Stimulated activated CD4-positive, alpha-beta T cell treated with anti-CD3 and anti-CD28 coated beads, Interleukin-2, amount 100 ng/mL, for 24 hours (primary cell): ENCODE measurements around the gene TMA16.
A peak's percentile ranks its signal among the peaks of the same experiment; 100 is the strongest.
"Not testable (repeated sequence)": the region's sequence is repeated elsewhere in the genome, so short reads cannot be mapped to it uniquely, and the experiment has no call there.

Source experiments
- DNase-seq, 2 donors: peaks; one replicate each; pipeline ENCODE4 v3.0.0-alpha.2; 2020

Gene TMA16

GRCh38 chr4:163523791-163524365 lies 29.4 kb downstream of the TMA16 start:
- no peak for DNase-seq

- DNase-seq = no peak
These were observed 31.5 kb downstream of the TMA16 start for GRCh38 chr4:163525982-163526381.

- DNase-seq = no peak
These were observed 32.7 kb downstream of the TMA16 start for GRCh38 chr4:163527172-163527571.

- DNase-seq = no peak
These were observed 34.2 kb downstream of the TMA16 start for GRCh38 chr4:163528653-163529052.

GRCh38 chr4:163534056-163534455 lies 39.6 kb downstream of the TMA16 start:
- no peak for DNase-seq

GRCh38 chr4:163535657-163536056 lies 41.2 kb downstream of the TMA16 start:
- no peak for DNase-seq

GRCh38 chr4:163536091-163536490 lies 41.6 kb downstream of the TMA16 start:
- DNase-seq = no peak

GRCh38 chr4:163537114-163537513 lies 42.6 kb downstream of the TMA16 start:
- DNase-seq = no peak

- not testable (repeated sequence) for DNase-seq
These were observed 44.3 kb downstream of the TMA16 start for GRCh38 chr4:163538820-163539219.

GRCh38 chr4:163540448-163540847 lies 46.0 kb downstream of the TMA16 start:
- no peak for DNase-seq

- DNase-seq = no peak
These were observed 46.5 kb downstream of the TMA16 start for GRCh38 chr4:163540977-163541376.

GRCh38 chr4:163542275-163542674 lies 47.8 kb downstream of the TMA16 start:
- no peak for DNase-seq

GRCh38 chr4:163544407-163545038 lies 50.0 kb downstream of the TMA16 start:
- peak; percentile 65 to 68 for DNase-seq

GRCh38 chr4:163548481-163549243 lies 54.2 kb downstream of the TMA16 start:
- DNase-seq = no peak

- DNase-seq = no peak
These were observed 56.4 kb downstream of the TMA16 start for GRCh38 chr4:163550869-163551267.

GRCh38 chr4:163553146-163553545 lies 58.7 kb downstream of the TMA16 start:
- DNase-seq = no peak

GRCh38 chr4:163554870-163555465 lies 60.5 kb downstream of the TMA16 start:
- no peak for DNase-seq

GRCh38 chr4:163556177-163556576 lies 61.7 kb downstream of the TMA16 start:
- no peak for DNase-seq

GRCh38 chr4:163556650-163557391 lies 62.3 kb downstream of the TMA16 start:
- DNase-seq = no peak

- peak in 1 of 2 donors; percentile 21 for DNase-seq
These were observed 64.1 kb downstream of the TMA16 start for GRCh38 chr4:163558539-163559044.

GRCh38 chr4:163562496-163562895 lies 68.0 kb downstream of the TMA16 start:
- no peak for DNase-seq

- DNase-seq = no peak
These were observed 69.1 kb downstream of the TMA16 start for GRCh38 chr4:163563592-163563991.

GRCh38 chr4:163564221-163564720 lies 69.8 kb downstream of the TMA16 start:
- no peak for DNase-seq
